Head of caudate nucleus (tissue), 42 donors: ENCODE results near the gene ADGRG6.

Experiments used
- DNase-seq, 42 donors: peaks; one replicate each; pipeline versions ENCODE4 v3.0.0 to v3.0.0-alpha.2; 2020 to 2021; ENCODE audit warnings: mixed read lengths in 7 of 42
- intact Hi-C: fragments of 100-400 bp; cut with DNase I; formaldehyde crosslinking; loops from one replicate; pipeline ENCODE4 v1.15.0; 2022

ADGRG6 gene

DNA sequence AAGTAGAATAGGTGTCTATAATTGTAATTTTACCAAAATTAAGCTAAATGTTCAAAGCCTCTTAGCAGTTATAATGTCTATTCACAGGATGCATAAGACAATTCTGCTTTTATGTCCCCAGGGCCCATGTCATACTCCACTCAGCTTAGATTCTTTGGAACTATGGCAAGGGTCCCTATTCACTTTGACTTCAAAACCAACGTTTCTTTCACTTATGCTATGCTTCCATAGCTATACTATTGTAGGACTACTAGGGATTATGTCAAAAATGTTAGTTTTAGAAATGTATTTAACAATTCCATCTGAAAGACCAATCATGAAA, 15.8 kb upstream of the ADGRG6 start:
- intact Hi-C loops = no loop called here
- no peak for DNase-seq

DNA sequence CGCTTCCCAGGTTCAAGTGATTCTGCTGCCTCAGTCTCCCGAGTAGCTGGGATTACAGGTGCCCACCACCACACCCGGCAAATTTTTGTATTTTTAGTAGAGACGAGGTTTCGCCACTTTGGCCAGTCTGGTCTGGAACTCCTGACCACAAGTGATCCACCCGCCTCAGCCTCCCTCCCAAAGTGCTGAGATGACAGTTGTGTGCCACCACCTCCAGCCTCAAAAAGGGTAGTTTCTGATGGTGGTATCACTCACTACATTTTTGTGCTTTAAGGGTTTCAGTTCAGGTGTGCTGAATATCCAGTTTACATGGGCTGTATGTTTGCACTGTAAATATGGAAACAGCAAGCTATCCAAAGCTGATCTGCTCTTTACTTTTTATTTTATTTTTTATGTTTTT, 12.1 kb upstream of the ADGRG6 start:
- intact Hi-C loops = no loop called here
- DNase-seq = no peak

DNA sequence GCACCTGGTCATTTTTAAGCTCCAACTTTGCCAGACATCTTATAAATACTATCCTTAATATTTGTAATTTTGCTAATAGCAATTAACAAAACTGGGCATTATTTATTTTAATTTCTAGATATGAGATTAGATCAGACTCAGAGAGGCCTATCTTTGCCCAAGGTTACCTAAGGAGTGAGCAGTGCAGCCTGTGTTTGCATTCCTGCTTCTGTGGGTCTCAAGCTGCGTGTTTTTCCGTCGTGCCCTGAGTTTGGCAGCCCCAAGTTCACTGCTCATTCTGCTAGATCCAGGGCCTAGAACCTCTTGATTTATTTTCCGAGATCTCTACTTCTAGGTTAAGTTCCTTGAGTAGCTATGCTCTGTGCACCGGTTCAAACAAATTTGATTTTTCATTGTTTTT, 11.0 kb upstream of the ADGRG6 start:
- intact Hi-C loops = no loop called here
- DNase-seq = no peak

DNA sequence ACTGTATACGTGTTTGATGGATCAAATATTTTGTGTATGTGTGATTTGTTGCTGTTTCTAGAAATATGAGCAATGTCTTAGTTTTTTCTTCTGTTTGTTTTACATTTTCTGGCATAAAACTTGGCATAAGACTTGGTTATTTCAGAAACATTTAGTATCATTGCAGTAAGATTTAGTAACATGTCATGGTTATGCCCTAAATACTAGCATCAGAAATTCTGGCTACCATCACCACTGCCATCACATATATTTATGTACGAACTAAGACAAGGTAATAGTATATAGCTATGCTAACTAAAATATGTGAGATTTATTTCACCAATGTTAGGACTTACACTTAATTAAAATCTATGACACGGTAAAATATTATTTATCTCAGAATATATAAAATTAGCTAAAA, 10.3 kb upstream of the ADGRG6 start:
- intact Hi-C loops = no loop called here

DNA sequence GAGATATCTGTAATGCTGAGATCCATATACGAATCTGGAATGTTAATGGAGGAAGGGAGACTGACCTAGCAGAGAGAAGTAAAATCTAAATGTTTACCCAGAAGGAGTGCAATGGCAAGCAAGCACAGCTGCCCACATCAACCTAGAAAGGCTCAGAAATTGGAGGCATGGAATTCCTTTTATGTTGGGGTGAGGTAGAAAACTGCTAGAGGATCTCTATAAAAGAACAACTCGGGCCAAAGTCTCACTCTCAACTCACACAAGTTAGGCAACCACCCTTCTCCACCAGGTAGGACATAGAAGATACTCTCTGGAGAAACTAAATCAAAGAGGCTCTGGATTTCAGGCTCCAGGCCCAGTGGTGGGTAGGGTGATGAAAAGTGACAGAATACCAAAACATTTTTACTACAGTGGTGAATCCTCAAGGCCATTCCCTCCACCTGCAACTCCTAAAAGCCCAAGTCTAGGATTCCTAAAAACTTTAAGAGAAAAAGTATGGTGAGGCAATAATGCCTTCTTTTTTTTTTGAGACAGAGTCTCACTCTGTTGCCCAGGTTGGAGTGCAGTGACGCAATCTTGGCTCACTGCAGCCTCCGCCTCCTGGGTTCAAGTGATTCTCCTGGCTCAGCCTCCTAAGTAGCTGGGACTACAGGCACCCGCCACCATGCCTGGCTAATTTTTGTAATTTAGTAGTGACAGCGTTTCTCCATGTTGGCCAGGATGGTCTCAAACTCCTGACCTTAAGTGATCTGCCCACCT, 9.5 kb upstream of the ADGRG6 start:
- no peak for DNase-seq
- intact Hi-C loops = no loop called here

More for the DNA sequence above, 10.3 kb upstream of the ADGRG6 start:
- no peak for DNase-seq

DNA sequence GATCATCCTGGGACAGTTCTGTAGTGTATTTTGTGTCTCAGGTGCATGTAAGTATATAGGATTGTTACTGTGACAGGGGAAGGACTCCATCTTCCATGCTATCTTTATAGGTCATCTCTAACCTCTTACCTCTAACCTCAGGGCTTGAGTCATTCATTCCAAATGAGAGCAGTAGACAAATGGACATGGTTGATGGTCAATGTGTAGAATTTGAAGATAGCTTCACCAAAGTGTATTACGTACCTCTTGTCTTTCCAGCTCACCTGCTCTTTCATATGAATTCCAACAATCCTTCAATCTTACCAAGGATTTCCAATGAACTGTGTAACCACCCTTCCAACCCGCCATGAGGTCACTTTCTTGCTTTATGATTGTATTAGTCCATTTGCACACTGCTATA, 8.7 kb upstream of the ADGRG6 start:
- intact Hi-C loops = no loop called here
- no peak for DNase-seq

DNA sequence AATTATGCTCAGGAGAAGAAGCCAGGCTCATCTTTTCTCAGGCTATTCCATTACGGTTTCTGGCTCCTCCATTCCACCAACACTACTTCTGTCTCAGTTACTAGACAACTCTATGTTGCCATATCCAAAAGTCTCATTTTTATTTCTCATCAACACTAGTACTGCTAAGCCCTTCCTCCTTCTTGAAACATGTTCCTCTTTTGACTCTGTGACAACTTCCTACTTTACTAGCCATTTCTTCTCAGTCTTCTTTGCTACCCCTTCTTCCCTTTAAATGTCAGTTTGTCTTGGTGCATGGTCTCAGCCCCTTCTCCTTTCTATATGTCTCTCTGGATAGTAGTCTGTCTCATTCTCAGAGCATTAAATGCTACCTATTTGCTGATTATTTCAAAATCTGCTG, 7.1 kb upstream of the ADGRG6 start:
- no peak for DNase-seq
- intact Hi-C loops = no loop called here

DNA sequence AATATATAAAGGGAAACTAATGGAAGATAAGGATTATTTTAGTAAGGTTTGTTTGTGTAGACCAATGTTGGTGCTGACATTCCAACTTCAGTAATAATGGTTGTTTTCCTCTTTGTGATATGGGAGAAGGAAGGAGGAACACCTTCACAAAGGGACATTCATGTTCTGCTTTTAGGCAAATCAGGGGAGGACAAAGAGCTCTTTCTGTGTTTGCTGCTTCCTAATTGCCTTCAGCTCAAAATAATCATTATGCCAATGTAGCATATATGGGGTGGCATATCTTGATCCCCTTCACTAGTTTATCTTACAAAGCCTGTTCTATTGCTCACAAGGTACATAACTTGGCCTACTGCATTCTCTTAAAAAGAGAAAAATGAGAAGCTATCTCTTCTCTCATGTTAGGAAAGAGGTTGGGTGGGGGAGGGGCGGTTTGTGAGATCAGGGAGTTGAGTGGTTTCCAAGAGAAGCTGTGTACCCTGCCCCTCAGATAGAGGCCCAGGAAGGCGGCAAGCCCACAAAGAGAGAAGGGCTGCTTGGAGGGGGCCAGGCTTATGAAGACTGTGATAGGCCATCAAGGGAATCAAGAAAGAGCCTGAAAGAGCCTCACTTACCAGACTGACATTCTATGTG, 4.7 kb upstream of the ADGRG6 start:
- intact Hi-C loops = no loop called here
- DNase-seq = no peak

DNA sequence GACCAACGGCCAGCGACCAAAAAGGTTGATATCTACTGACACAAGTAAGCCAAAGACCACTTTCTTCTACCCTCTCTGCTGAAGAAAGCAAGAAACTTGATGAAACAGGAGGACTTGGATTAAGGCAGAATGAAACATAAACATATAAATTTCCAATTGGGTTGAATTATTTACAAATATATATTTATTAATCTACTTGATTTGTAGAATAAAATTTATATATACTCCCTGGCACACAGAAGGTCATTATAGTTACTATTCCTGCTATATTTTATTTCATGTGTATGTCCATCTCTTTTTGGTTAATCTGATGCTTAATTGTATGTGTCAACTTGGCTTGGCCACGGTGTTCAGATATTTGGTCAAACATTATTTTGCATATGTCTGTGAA, 4.2 kb upstream of the ADGRG6 start:
- DNase-seq = no peak
- intact Hi-C loops = no loop called here

DNA sequence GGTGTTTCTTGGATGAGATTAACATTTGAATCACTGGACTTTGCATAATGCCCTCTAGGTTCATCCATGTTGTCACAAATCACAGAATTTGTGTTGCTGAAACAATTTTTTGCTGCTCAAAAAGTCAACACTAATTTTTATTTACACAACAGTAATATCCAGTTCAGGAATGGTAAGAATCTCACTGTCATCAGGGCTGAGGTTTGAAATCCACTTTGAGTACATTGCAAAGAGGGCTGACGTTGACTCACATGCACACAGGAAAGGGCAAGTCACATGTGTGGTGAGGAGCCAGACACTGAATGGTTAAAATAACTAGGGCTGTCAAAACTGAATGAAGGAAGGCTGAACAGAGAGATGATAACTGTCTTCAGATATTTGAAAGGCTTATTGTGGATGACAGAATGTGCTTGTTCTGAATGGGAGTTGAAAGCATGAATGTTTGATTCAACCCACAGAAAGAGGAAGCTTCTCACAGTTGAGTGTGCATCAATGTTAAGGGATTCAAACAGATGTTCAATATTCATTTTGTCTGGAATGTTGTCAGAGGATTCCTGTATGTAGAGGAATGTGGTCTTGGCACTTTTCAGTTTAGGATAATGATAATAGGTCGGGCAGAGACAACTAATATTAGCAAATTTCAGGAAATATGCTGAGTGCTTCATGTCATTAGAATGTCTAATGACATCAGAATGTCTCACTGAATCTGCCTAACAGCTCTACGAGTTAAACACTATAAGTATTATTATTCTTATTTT, 3.6 kb upstream of the ADGRG6 start:
- no peak for DNase-seq
- intact Hi-C loops = no loop called here

DNA sequence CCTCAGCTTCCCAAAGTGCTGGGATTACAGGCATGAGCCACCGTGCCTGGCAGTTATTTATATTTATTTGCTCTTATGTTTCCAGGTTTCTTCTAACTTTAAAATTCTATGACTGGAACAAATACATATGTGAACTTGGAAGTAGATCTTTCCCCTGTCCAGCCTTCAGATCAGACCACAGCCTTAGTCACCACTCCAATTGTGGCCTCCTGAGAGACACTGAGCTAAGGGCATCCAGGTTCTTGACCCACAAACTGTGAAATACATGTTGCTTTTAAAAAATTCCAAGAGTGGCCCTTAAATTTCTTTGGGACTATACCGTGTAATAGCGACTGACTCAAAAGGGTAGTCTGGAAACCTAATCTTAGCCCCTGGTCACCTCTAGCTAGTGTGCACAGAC, 1.5 kb upstream of the ADGRG6 start:
- intact Hi-C loops = no loop called here
- DNase-seq = no peak

DNA sequence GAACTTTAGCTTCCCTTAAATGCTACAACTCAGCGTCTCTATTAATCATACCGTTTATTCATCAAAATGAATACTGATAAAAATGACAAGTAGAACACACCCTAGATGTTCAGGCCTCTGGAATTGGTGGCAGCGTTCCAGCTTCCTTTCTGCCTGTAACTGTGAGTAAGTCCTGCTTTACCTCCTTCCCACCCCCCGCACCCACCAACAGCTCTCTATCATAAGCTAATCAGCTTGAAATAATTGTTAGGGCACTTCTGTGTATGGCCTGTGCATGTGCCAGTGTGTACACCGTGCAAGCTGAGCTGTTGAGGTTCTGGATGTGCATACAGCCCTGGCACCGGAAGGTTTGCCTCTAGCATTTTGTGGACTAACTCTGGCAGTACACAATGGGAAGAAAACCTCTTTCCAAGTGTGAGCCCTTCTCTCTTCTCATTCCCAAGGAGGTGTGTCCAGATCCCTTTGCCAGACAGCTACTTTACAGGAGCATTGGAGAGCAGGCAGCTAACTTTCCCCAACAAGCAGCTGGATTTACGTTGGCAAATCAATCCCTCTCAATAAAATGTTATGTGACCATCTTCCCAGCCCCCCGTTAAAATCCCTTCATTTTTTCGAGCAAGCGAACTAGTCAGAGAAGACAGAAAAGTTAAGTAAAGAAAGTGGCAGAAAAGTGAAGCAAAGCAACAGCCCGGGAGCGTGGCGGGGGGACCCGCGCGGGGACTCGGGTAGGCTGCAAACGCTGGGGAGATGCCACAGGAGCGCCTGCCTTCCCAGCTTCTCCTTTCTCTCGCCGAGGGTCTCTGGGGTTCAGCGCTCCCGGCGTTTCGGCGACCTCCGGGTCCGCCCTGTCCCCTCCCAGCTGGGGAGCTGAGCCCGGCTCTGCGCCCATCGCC, 803 bp upstream of the ADGRG6 start:
- intact Hi-C loops = no loop called here
- peak in 3 of 42 donors; percentile 2 to 38 (median 14) for DNase-seq

DNA sequence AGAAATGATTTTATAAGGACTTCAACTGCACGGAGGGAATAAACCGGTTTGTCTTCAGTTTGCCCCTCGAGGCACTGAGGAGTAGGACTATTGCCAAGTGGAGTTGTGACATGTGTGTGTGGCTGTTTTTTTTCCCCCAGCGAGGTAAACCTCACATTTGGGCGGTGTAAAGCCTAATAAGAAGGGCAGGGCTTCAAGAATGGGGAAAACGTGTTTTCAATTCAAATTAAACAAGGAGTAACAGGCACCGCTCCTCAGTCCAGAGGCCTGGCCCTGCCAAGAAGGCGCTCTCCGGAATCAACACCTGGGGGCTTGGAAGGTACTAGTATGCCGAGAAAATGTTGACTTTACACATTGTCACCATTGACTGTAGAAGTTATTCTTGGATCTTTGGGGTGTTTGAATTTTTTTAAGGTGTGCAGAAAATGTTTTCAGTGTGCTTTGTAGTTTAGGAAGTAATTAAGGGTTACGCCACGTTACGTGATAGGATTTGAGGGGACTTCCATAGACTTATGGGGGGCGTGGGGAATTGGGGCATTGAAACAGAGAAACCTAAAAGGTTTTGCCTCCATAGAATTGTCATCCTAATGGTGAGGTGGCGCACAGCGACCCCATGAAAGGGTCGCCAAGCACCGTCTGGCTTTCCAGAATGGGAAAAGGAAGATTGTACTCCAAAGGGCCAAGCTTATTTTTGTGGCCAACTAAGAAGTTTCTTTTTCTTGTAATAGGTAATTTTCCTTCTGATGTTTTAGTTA, 791 bp downstream of the ADGRG6 start:
- intact Hi-C loops = no loop called here

DNA sequence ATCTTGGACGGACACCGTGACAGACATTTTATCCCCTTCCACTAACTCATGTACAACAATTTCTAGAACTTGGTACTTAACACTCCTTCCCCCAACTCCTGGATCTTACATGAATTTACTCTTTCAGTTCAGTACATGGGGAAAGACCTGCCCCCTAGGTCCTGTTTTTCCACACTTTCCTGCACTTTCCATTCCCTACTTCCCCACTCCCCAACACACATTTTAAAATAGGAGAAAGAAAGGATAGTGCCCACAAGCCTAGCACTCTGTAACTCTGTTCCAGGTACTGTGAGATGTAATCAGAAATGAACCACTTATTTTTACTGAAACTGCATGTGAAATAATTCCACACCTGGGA, 1.3 kb downstream of the ADGRG6 start:
- intact Hi-C loops = no loop called here
- DNase-seq = no peak

More for the DNA sequence above, 791 bp downstream of the ADGRG6 start:
- DNase-seq = no peak

DNA sequence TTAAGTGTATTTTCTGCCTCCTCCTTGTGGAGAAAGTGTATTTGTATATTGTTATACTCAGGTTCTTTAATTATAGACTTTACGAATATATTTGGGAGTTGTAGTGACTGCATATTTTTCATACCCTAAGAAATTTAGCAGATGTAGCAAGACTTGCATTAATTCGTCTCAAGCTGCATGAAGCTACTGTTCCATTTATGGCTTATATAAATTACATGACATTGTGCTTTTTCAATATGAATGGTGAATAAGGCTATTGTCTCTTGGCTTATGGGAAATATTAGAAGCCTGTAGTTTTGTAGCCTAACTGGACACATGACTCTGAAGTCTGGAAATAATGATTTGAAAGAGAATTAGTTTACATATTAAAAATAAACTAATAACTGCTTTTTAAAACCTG, 2.4 kb downstream of the ADGRG6 start:
- no peak for DNase-seq
- intact Hi-C loops = no loop called here

DNA sequence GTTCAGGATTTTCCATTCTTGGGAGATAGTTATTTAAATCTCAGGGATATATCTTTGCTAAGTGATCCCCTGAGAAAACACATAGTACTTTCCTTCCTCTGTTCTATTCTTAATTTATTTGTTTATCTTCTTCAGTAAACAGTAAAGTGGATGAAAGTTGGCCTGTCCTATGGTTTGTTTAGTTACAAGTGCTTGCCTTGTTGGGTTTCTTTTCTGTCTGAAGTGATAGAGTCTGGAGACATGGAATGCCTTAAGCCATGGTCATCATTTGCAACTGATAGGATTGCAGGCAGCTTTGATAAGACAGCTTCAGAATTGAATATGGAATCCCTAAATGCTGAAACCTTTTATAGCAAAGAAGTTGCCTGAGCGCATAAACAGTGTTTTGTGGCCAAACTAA, 4.9 kb downstream of the ADGRG6 start:
- DNase-seq = no peak
- intact Hi-C loops = no loop called here

DNA sequence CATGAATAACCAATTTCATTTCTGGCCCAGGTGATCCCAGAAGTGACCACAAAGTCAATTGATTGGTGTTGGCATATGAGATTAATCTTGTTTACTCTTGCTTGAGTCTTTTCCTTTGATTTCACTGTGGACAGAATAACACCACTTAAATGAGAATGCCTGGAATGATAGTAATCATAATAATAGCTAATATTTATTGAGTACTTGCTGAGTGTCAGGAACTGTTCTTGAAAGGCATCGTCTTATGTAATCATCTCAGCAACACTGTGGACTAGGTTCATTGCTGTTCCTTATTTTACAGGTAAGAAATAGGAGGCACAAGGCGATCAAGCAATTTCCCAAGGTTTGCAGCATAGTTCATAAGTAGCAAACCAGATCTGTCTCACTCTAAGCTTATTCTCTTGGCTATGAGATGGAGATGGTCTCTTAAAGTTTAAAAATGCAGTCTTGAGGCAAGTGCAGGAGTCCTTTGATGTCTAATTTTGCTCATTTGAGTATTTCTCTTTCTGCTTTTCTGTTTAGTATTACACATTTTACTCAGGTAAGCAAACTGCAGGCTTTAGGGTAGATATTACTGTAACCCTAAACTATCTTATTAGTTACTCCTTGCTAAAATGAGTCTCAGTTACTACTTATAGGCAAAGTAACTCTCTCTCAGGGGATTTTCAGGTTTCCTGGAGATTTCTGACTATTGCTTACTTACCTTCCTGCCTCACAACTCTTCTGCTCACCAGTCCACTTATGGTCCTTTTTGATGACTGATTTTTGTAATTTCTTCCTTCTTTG, 6.3 kb downstream of the ADGRG6 start:
- DNase-seq = no peak
- intact Hi-C loops = no loop called here

DNA sequence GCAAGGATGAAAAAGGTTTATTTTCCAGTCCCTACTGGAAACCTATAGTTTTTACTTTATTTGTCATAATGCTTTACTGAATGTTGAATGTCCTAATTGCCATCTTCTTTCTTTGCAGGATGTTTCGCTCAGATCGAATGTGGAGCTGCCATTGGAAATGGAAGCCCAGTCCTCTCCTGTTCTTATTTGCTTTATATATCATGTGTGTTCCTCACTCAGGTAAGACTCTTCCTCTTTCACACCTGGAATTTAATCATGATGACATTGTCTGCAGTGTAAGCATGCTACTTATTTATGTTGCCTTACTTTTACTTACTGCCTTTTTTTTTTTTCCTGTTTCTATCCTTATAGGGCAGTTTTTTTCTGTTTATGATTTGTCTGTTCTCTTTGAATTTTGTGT, 7.6 kb downstream of the ADGRG6 start:
- DNase-seq = no peak
- intact Hi-C loops = no loop called here
